Neutrophil (primary cell): ENCODE measurements around the gene MAT2A.
"Not testable (repeated sequence)": the region's sequence is repeated elsewhere in the genome, so short reads cannot be mapped to it uniquely, and the experiment has no call there.

Source experiments
- H3K27ac ChIP-seq: fragments of 200-600 bp; sonication (generic); 2 replicates; pipeline ENCODE4 v1.5.1; 2016; ENCODE audit warnings: mild to moderate bottlenecking, moderate library complexity
- H3K27me3 ChIP-seq: fragments of 200-600 bp; sonication (generic); 2 replicates; pipeline ENCODE4 v1.6.0; 2016; ENCODE audit warnings: mild to moderate bottlenecking
- H3K36me3 ChIP-seq: fragments of 200-600 bp; sonication (generic); 2 replicates; pipeline ENCODE4 v1.5.1; 2017
- H3K4me1 ChIP-seq, 2 experiments: fragments of 200-600 bp in 1 of 2; sonication (generic) in 1 of 2; 1 replicate in 1 of 2; 2 replicates in 1 of 2; pipeline versions ENCODE4 v1.5.1 to v1.6.1; 2013 to 2016; ENCODE audit warnings: low read depth in 1 of 2, low read length in 1 of 2, mild to moderate bottlenecking in 1 of 2, moderate library complexity in 1 of 2; ENCODE audit not compliant: control insufficient read depth in 1 of 2, insufficient read depth in 1 of 2
- H3K4me3 ChIP-seq, 2 experiments: fragments of 200-600 bp in 1 of 2; sonication (generic) in 1 of 2; 1 replicate in 1 of 2; 2 replicates in 1 of 2; pipeline ENCODE4 v1.5.1; 2013 to 2016; ENCODE audit warnings: low read depth in 1 of 2, low read length in 1 of 2, mild to moderate bottlenecking in 1 of 2, moderate library complexity in 1 of 2
- H3K9me3 ChIP-seq: fragments of 200-600 bp; sonication (generic); 2 replicates; pipeline ENCODE4 v1.5.1; 2016
- TF ChIP-seq, protein P1 (sequence below): fragments of 200-600 bp; sonication (generic); IDR thresholded peaks from 2 replicates; pipeline ENCODE4 v1.5.1; 2016; ENCODE audit warnings: antibody characterized with exemption

Gene MAT2A

DNA sequence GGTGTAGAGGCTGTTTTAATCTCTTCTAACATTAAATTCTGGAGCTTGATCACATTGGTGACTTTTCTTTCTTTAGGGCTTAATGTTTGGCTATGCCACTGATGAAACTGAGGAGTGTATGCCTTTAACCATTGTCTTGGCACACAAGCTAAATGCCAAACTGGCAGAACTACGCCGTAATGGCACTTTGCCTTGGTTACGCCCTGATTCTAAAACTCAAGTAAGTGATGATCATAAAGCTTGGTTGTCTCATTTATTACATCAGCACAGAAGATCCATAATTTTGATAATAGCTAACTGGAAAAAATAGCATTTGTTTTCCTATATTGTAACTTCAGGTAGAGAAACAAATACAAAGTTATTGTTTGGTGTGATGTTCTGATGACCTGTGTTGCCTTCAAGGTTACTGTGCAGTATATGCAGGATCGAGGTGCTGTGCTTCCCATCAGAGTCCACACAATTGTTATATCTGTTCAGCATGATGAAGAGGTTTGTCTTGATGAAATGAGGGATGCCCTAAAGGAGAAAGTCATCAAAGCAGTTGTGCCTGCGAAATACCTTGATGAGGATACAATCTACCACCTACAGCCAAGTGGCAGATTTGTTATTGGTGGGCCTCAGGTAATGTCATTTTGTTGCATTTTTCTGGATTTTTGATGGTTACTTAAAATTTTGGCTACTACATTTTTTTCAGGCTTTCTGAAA, 2.9 kb downstream of the MAT2A start:
- TF ChIP-seq, protein P1, sequence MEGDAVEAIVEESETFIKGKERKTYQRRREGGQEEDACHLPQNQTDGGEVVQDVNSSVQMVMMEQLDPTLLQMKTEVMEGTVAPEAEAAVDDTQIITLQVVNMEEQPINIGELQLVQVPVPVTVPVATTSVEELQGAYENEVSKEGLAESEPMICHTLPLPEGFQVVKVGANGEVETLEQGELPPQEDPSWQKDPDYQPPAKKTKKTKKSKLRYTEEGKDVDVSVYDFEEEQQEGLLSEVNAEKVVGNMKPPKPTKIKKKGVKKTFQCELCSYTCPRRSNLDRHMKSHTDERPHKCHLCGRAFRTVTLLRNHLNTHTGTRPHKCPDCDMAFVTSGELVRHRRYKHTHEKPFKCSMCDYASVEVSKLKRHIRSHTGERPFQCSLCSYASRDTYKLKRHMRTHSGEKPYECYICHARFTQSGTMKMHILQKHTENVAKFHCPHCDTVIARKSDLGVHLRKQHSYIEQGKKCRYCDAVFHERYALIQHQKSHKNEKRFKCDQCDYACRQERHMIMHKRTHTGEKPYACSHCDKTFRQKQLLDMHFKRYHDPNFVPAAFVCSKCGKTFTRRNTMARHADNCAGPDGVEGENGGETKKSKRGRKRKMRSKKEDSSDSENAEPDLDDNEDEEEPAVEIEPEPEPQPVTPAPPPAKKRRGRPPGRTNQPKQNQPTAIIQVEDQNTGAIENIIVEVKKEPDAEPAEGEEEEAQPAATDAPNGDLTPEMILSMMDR: no peak
- H3K27ac ChIP-seq: peak overlapping the region; percentile 94
- H3K9me3 ChIP-seq: no peaks in the 10 kb centered on the region
- H3K27me3 ChIP-seq: no peaks in the 10 kb centered on the region
- no peak overlapping the region for H3K4me3 ChIP-seq
- peaks cover 56% of the 10 kb centered on the region for H3K36me3 ChIP-seq
- peaks cover 37 to 40% of the 10 kb centered on the region in 2 experiments for H3K4me1 ChIP-seq

DNA sequence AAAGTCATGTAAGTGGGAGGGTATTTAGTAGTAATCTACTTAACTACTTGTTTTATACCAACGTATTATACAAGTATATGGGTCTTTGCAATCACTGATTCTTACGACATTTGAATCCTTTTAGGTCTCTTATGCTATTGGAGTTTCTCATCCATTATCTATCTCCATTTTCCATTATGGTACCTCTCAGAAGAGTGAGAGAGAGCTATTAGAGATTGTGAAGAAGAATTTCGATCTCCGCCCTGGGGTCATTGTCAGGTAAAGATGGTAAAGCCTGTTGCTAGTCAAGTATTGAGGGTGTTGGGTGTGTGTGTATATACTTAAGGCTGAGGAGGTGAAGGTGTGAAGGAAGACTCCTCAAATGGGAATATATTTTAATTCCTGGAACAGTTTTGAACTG, 3.8 kb downstream of the MAT2A start:
- no peaks in the 10 kb centered on the region for H3K9me3 ChIP-seq
- H3K36me3 ChIP-seq: peaks cover 61% of the 10 kb centered on the region
- H3K4me3 ChIP-seq: no peak overlapping the region
- H3K4me1 ChIP-seq: peaks cover 28 to 32% of the 10 kb centered on the region in 2 experiments
- TF ChIP-seq, protein P1: no peak
- peak overlapping the region; percentile 21 for H3K27ac ChIP-seq
- H3K27me3 ChIP-seq: no peaks in the 10 kb centered on the region

DNA sequence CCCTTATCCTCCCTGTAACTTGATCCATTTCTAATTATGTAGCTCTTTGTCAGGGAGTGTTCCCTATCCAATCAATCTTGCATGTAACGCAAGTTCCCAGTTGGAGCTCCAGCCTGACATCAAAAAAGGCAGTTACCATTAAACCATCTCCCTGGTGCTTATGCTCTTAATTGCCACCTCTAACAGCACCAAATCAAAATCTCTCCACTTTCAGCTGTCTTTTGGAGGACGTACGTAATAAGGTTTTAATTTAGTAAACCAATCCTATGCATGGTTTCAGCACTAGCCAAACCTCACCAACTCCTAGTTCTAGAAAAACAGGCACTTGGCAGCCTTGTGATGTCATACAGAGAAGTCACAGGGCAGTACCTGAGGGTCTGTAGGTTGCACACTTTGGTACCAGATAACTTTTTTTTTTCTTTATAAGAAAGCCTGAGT, 5.3 kb downstream of the MAT2A start:
- not testable (repeated sequence) for H3K9me3 ChIP-seq, H3K27me3 ChIP-seq, H3K27ac ChIP-seq, H3K4me3 ChIP-seq
- H3K36me3 ChIP-seq: peaks cover 61% of the 10 kb centered on the region
- peaks cover 24 to 26% of the 10 kb centered on the region in 2 experiments for H3K4me1 ChIP-seq

DNA sequence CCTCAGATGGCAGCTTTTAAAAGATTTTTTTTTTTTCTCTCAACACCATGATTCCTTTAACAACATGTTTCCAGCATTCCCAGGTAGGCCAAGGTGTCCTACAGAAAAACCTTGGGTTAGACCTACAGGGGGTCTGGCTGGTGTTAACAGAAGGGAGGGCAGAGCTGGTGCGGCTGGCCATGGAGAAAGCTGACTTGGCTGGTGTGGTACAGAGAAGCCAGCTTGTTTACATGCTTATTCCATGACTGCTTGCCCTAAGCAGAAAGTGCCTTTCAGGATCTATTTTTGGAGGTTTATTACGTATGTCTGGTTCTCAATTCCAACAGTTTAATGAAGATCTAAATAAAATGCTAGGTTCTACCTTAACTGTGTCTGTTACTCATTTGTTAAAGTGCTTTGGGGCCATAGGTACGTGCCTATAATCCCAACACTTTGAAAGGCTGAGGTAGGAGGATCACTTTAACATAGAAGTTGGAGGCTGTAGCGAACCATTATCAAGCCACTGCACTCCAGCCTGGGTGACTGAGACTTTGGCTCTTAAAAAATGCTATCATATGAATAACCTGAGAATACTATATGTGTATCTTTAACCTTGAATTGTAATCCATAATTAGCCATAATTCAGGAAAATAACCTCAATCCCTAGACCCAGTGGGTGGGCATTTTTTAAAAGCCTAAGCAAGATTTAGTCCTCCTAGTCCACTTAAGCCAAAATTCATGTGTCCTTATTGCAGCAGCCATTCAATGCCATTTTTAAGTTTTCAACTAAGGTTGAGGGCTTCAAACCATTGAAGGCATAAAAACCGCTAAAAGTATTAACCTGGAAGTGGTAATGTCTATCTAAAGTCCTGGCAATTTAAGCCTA, 6.2 kb downstream of the MAT2A start:
- H3K4me3 ChIP-seq, H3K9me3 ChIP-seq, H3K27me3 ChIP-seq: not testable (repeated sequence)
- peaks cover 25 to 29% of the 10 kb centered on the region in 2 experiments for H3K4me1 ChIP-seq
- peaks cover 61% of the 10 kb centered on the region for H3K36me3 ChIP-seq
- peak overlapping the region; percentile 28 for H3K27ac ChIP-seq

DNA sequence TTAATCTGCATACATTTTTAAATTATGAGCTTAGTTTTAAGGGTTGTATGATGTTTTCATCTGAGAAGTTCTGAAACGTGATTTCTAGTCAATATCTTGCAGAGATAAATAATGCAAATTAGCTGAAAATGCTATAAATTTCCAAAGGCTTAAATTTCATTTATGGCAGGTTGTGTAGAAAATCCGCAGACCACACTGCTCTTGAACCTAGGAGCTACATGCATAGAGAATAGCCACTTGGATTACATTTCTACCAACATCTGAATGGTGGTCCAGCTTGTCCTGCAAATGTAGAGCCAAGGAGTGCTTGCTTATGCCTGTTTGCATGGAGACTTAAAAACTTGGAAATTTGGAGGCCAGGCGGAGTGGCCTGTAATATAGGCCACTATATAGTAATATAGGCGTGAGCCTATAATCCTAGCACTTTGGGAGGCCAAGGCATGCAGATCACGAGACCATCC, 6.8 kb downstream of the MAT2A start:
- TF ChIP-seq, protein P1: no peak
- H3K4me3 ChIP-seq: no peak overlapping the region
- H3K36me3 ChIP-seq: peaks cover 61% of the 10 kb centered on the region
- H3K9me3 ChIP-seq: no peaks in the 10 kb centered on the region
- H3K27me3 ChIP-seq: no peaks in the 10 kb centered on the region
- peaks cover 25 to 29% of the 10 kb centered on the region in 2 experiments for H3K4me1 ChIP-seq
- peak overlapping the region; percentile 28 for H3K27ac ChIP-seq

DNA sequence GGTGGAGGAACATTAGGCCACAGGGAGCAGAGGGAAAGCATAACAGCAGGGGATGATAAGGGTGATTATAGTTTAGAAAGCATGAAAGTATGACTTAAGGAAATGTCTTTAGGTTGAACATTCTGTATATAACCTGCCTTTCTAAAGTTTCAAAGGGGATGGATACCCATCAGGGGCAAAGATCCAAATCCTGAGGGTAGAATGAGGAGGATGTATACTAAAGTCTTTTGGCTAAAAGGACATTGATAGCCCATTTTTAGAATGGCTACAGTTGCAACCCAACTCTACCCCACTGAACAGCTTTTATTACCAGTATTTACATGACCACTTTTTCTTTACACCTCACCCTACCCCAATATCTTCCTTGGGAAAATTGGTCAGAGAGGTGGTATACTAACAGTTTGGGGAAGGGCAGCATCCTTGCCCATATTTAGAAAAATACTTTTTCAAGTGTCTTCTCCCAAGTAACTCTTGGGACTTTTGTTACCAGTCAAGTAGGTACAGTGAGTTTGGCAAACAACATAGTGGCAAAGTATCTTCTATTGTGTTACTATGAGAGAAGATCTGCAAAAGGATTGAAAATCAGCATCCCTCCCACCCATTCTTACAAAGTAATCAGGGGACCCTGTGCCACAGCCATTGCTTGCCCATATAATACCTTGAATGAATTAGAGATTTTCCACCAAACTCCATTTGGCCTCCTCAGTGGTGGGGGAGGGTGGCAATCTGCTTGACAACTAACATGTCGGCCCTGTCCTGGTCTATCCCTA, 8.3 kb downstream of the MAT2A start:
- H3K27ac ChIP-seq: peak overlapping the region; percentile 18
- H3K4me3 ChIP-seq: no peak overlapping the region
- peaks cover 52% of the 10 kb centered on the region for H3K36me3 ChIP-seq
- H3K9me3 ChIP-seq: no peaks in the 10 kb centered on the region
- H3K4me1 ChIP-seq: peaks cover 29 to 30% of the 10 kb centered on the region in 2 experiments
- H3K27me3 ChIP-seq: no peaks in the 10 kb centered on the region
- TF ChIP-seq, protein P1: no peak
